ENCODE results near the gene CIAO1. TPM values are rescaled to one million over a fixed set of nuclear protein-coding genes. Genes with fewer than 3 reads are reported as not detected.

Gene CIAO1
- total and polyA plus RNA-seq, 4 donors = 43.0 to 80.4 (median 47.0) TPM

DNA sequence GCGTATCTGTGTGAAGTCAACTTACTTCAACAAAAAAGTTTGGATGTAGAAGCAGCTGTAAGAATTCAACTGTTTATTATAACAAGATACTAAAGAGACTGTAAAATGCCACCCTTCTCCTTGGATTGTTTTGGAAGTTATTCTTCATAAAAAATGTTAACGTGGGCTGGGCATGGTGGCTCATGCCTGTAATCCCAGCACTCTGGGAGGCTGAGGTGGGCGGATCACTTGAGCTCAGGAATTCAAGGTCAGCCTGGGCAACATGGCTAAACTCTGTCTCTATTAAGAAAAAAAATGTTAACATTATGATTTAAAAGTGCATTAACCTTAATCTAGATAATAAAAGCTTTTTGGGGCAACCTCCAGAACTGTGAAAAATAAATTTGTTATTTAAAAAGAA lies 7.7 kb downstream of the CIAO1 start:
- no peak overlapping the region for H3K9ac ChIP-seq (ENCODE audit: low read depth in 1 of 2, low read length in 2 of 2)
- peaks cover 15 to 70% (median 58%) of the 10 kb centered on the region in 4 donors for H3K36me3 ChIP-seq (ENCODE audit: control insufficient read depth in 4 of 4, insufficient read depth in 3 of 4, low read depth in 1 of 4, low read length in 3 of 4)
- H3K9me3 ChIP-seq (ENCODE audit: control insufficient read depth in 4 of 4, low read length in 3 of 4) = no peaks in the 10 kb centered on the region
- no peak overlapping the region for H3K4me3 ChIP-seq (ENCODE audit: low read depth in 1 of 3, low read length in 3 of 3)
- 88% methylated on average over 3 of the region's 3 CpGs for WGBS
- DNase-seq (ENCODE audit: low spot score) = no peak
- no peak overlapping the region for H3K27ac ChIP-seq (ENCODE audit: low read depth in 1 of 2, low read length in 2 of 2)
- H3K27me3 ChIP-seq (ENCODE audit: control insufficient read depth in 4 of 4, insufficient read depth in 4 of 4, low read length in 3 of 4) = no peaks in the 10 kb centered on the region
- TF ChIP-seq MAX (IDR thresholded peaks at IDR 0.05) (no peak), REST (IDR thresholded peaks at IDR 0.05) (no peak), CTCF (IDR thresholded peaks at IDR 0.05; ENCODE audit: low read depth, low read length, missing input control) (no peak)
- no peaks in the 10 kb centered on the region for H3K4me1 ChIP-seq (ENCODE audit: control insufficient read depth in 4 of 4, insufficient read depth in 4 of 4, low read length in 3 of 4)

- Histone ChIP-seq H3K27ac (ENCODE audit: low read depth in 1 of 2, low read length in 2 of 2) (no peak overlapping the region), H3K4me1 (ENCODE audit: control insufficient read depth in 4 of 4, insufficient read depth in 4 of 4, low read length in 3 of 4) (no peaks in the 10 kb centered on the region), H3K4me3 (ENCODE audit: low read depth in 1 of 3, low read length in 3 of 3) (no peak overlapping the region), H3K9ac (ENCODE audit: low read depth in 1 of 2, low read length in 2 of 2) (no peak overlapping the region), H3K36me3 (ENCODE audit: control insufficient read depth in 4 of 4, insufficient read depth in 3 of 4, low read depth in 1 of 4, low read length in 3 of 4) (peaks cover 12 to 70% (median 59%) of the 10 kb centered on the region in 4 donors), H3K9me3 (ENCODE audit: control insufficient read depth in 4 of 4, low read length in 3 of 4) (no peaks in the 10 kb centered on the region), H3K27me3 (ENCODE audit: control insufficient read depth in 4 of 4, insufficient read depth in 4 of 4, low read length in 3 of 4) (no peaks in the 10 kb centered on the region)
- TF ChIP-seq REST (IDR thresholded peaks at IDR 0.05) = no peak
- no peak for TF ChIP-seq FOXA2 (IDR thresholded peaks at IDR 0.05)
- no peak for TF ChIP-seq MAX (IDR thresholded peaks at IDR 0.05)
- TF ChIP-seq GABPA (IDR thresholded peaks at IDR 0.05 in 1 of 2, conservative IDR thresholded peaks at IDR 0.05 in 1 of 2) = no peak
- TF ChIP-seq JUND (IDR thresholded peaks at IDR 0.05) = no peak
- no peak for TF ChIP-seq CTCF (IDR thresholded peaks at IDR 0.05; ENCODE audit: low read depth, low read length, missing input control)
- TF ChIP-seq HNF4A (conservative IDR thresholded peaks at IDR 0.05) = no peak
- no peak for TF ChIP-seq EGR1 (IDR thresholded peaks at IDR 0.05; ENCODE audit: low read depth in 2 of 2)
- TF ChIP-seq RXRA (IDR thresholded peaks at IDR 0.05) = no peak
- TF ChIP-seq, protein P1, sequence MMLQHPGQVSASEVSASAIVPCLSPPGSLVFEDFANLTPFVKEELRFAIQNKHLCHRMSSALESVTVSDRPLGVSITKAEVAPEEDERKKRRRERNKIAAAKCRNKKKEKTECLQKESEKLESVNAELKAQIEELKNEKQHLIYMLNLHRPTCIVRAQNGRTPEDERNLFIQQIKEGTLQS (IDR thresholded peaks at IDR 0.05) = no peak
- no peak for TF ChIP-seq HNF4G (IDR thresholded peaks at IDR 0.05)
- no peak for TF ChIP-seq RAD21 (IDR thresholded peaks at IDR 0.05)
- no peak for TF ChIP-seq NR2F2 (IDR thresholded peaks at IDR 0.05)
- WGBS = 83% methylated on average over 7 of the region's 7 CpGs
- DNase-seq (ENCODE audit: low spot score) = no peak
Observed at GRCh38 chr2:96274355-96275056, 8.5 kb downstream of the CIAO1 start.

Data from liver (tissue), 9 donors.